HEK293 (cell line): Measurements from ENCODE around the gene NKX2-8.
A peak's percentile ranks its signal among the peaks of the same experiment; 100 is the strongest.
"Not testable (repeated sequence)": the region's sequence is repeated elsewhere in the genome, so short reads cannot be mapped to it uniquely, and the experiment has no call there.

Experiments
- CTCF ChIA-PET: fragments of 350-600 bp; formaldehyde crosslinking; extraction: SDS; loops from one replicate; lab custom pipeline; 2021; ENCODE audit warnings: antibody characterized with exemption; lab: Yijun Ruan, JAX
- POLR2A ChIA-PET: fragments of 300-600 bp; formaldehyde crosslinking; extraction: SDS; loops from one replicate; lab custom pipeline; 2020; ENCODE audit warnings: antibody characterized with exemption, inconsistent platforms; lab: Yijun Ruan, JAX
- H3K27ac ChIP-seq: fragments of 200-500 bp; sonication (Bioruptor generic); 2 replicates; pipeline ENCODE4 v1.5.1; 2014; ENCODE audit warnings: low read depth, low read length, control low read depth, inconsistent platforms; ENCODE audit errors: extremely low read depth
- H3K36me3 ChIP-seq, 2 experiments: fragments of 200-500 bp in 1 of 2; sonication (Bioruptor generic) in 1 of 2; 1 replicate in 1 of 2; 2 replicates in 1 of 2; pipeline ENCODE4 v1.5.1; 2014 to 2017; ENCODE audit warnings: inconsistent platforms in 2 of 2, low read length in 2 of 2; ENCODE audit not compliant: control insufficient read depth in 2 of 2, insufficient read depth in 1 of 2
- H3K4me1 ChIP-seq: fragments of 200-500 bp; sonication (Bioruptor generic); 2 replicates; pipeline ENCODE4 v1.5.1; 2014; ENCODE audit warnings: mild to moderate bottlenecking, low read length, inconsistent platforms; ENCODE audit not compliant: control insufficient read depth, insufficient read depth
- H3K4me3 ChIP-seq: 2 replicates; pipeline ENCODE4 v1.5.1; 2011; ENCODE audit warnings: low read depth, mild to moderate bottlenecking, control low read depth, low read length, moderate library complexity
- H3K9me3 ChIP-seq: fragments of 200-500 bp; sonication (Bioruptor generic); 2 replicates; pipeline ENCODE4 v1.5.1; 2014; ENCODE audit warnings: low read depth, low read length, inconsistent platforms; ENCODE audit not compliant: control insufficient read depth, insufficient read depth
- MYNN ChIP-seq: fragments of 450-650 bp; formaldehyde crosslinking; IDR thresholded peaks from 2 replicates; pipeline ENCODE4 v1.5.1; 2016; ENCODE audit warnings: missing biosample characterization, missing genetic modification characterization, borderline replicate concordance
- SCRT2 ChIP-seq: fragments of 450-650 bp; formaldehyde crosslinking; IDR thresholded peaks from 2 replicates; pipeline ENCODE4 v1.5.1; 2016; ENCODE audit warnings: missing biosample characterization, missing genetic modification characterization
- ZFP3 ChIP-seq: fragments of 450-650 bp; formaldehyde crosslinking; IDR thresholded peaks from 2 replicates; pipeline ENCODE4 v1.5.1; 2016; ENCODE audit warnings: low read depth, missing biosample characterization, missing genetic modification characterization
- ZIC2 ChIP-seq: fragments of 450-650 bp; formaldehyde crosslinking; IDR thresholded peaks from 2 replicates; pipeline ENCODE4 v1.5.1; 2016; ENCODE audit warnings: missing biosample characterization, missing genetic modification characterization
- ZNF112 ChIP-seq: fragments of 450-650 bp; formaldehyde crosslinking; IDR thresholded peaks from 2 replicates; pipeline ENCODE4 v1.5.0; 2017; ENCODE audit warnings: missing biosample characterization, missing genetic modification characterization
- ZNF416 ChIP-seq: fragments of 450-650 bp; formaldehyde crosslinking; IDR thresholded peaks from 2 replicates; pipeline ENCODE4 v1.5.1; 2016; ENCODE audit warnings: missing biosample characterization, missing genetic modification characterization
- ZNF624 ChIP-seq: fragments of 450-650 bp; formaldehyde crosslinking; IDR thresholded peaks from 2 replicates; pipeline ENCODE4 v1.5.1; 2017; ENCODE audit warnings: missing biosample characterization, missing genetic modification characterization
- ZNF843 ChIP-seq: fragments of 450-650 bp; formaldehyde crosslinking; IDR thresholded peaks from 2 replicates; pipeline ENCODE4 v1.5.1; 2016; ENCODE audit warnings: missing biosample characterization, missing genetic modification characterization
- ZXDB ChIP-seq: fragments of 450-650 bp; formaldehyde crosslinking; IDR thresholded peaks from 2 replicates; pipeline ENCODE4 v1.5.1; 2016; ENCODE audit warnings: missing biosample characterization, missing genetic modification characterization
- TF ChIP-seq, protein P1 (sequence below): fragments of 450-650 bp; formaldehyde crosslinking; IDR thresholded peaks from 2 replicates; pipeline ENCODE4 v1.5.1; 2016; ENCODE audit warnings: missing biosample characterization, missing genetic modification characterization
- TF ChIP-seq, protein P2 (sequence below): fragments of 450-650 bp; formaldehyde crosslinking; IDR thresholded peaks from 2 replicates; pipeline ENCODE4 v1.5.0; 2017; ENCODE audit warnings: missing biosample characterization, missing genetic modification characterization, borderline replicate concordance
- TF ChIP-seq, protein P3 (sequence below): IDR thresholded peaks from 2 replicates; pipeline ENCODE4 v1.6.1; 2011; ENCODE audit warnings: mild to moderate bottlenecking, low read depth, low read length, borderline replicate concordance
- TF ChIP-seq, protein P4 (sequence below): fragments of 450-650 bp; formaldehyde crosslinking; IDR thresholded peaks from 2 replicates; pipeline ENCODE4 v1.5.1; 2016; ENCODE audit warnings: missing biosample characterization, missing genetic modification characterization
- TF ChIP-seq, protein P5 (sequence below): fragments of 450-650 bp; formaldehyde crosslinking; IDR thresholded peaks from 2 replicates; pipeline ENCODE4 v1.5.1; 2016; ENCODE audit warnings: missing biosample characterization, missing genetic modification characterization

The NKX2-8 gene

DNA sequence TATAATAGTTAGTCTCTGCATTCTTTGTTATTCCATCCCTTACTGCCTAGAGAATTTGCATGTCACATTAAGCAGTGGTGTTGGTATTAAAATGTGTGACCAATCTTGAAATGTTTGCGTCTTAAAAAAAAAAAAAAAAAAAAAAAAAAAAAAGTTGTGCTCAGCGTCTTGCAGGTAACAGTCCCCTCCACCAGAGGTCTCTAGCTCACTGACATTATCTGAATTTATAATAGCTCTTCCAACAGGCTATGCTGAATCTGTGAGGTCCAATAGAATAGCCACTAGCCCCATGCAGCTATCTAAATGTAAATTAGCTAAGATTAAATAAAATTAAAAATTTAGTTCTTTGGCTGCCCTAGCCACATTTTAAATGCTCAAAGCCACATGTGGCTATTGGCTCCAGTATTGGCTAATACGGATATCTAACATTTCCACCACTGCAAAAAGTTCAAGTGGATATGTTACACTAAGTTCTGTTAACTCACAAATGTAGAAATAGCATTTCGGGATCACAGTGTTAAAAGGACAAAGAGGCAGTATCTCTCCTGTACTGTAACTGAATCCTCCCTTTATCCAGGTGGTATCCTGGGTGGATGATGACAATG, 28.7 kb downstream of the NKX2-8 start (continued):
- TF ChIP-seq, protein P1, sequence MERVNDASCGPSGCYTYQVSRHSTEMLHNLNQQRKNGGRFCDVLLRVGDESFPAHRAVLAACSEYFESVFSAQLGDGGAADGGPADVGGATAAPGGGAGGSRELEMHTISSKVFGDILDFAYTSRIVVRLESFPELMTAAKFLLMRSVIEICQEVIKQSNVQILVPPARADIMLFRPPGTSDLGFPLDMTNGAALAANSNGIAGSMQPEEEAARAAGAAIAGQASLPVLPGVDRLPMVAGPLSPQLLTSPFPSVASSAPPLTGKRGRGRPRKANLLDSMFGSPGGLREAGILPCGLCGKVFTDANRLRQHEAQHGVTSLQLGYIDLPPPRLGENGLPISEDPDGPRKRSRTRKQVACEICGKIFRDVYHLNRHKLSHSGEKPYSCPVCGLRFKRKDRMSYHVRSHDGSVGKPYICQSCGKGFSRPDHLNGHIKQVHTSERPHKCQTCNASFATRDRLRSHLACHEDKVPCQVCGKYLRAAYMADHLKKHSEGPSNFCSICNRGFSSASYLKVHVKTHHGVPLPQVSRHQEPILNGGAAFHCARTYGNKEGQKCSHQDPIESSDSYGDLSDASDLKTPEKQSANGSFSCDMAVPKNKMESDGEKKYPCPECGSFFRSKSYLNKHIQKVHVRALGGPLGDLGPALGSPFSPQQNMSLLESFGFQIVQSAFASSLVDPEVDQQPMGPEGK, result no peak
- TF ChIP-seq ZXDB (tag by site-specific recombination) (0 out of 2 replicates have a peak, but pooled peaks have one; percentile 19), ZNF843 (tag by site-specific recombination) (no peak)

DNA sequence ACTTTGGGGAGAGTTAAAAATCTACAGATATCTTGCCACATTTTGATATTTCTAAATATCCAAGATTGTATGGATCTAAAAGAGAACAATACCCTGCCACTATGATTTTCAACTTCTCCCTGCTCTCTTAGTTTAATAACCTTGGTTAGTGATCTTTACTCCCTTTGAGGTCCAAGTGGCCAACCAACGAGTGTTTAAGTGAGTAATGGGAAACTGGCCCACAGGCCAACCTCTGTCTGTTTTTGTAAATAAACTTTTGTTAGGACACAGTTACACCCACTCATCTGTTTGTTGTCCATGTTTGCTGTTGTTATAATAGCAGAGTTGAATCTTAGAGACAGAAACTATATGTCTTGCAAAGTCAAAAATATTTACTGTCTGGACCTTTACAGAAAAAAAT, 31.5 kb downstream of the NKX2-8 start:
- POLR2A ChIA-PET, result no interaction called here
- H3K27ac ChIP-seq, result no peak overlapping the region
- no peaks in the 10 kb centered on the region for H3K4me1 ChIP-seq
- TF ChIP-seq ZIC2 (tag by site-specific recombination), result no peak
- TF ChIP-seq MYNN (tag by site-specific recombination), result no peak
- no peak for TF ChIP-seq SCRT2 (tag by site-specific recombination)
- no peak for TF ChIP-seq ZFP3
- TF ChIP-seq, protein P2, sequence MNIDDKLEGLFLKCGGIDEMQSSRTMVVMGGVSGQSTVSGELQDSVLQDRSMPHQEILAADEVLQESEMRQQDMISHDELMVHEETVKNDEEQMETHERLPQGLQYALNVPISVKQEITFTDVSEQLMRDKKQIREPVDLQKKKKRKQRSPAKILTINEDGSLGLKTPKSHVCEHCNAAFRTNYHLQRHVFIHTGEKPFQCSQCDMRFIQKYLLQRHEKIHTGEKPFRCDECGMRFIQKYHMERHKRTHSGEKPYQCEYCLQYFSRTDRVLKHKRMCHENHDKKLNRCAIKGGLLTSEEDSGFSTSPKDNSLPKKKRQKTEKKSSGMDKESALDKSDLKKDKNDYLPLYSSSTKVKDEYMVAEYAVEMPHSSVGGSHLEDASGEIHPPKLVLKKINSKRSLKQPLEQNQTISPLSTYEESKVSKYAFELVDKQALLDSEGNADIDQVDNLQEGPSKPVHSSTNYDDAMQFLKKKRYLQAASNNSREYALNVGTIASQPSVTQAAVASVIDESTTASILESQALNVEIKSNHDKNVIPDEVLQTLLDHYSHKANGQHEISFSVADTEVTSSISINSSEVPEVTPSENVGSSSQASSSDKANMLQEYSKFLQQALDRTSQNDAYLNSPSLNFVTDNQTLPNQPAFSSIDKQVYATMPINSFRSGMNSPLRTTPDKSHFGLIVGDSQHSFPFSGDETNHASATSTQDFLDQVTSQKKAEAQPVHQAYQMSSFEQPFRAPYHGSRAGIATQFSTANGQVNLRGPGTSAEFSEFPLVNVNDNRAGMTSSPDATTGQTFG (tag by site-specific recombination), result no peak
- TF ChIP-seq, protein P3, sequence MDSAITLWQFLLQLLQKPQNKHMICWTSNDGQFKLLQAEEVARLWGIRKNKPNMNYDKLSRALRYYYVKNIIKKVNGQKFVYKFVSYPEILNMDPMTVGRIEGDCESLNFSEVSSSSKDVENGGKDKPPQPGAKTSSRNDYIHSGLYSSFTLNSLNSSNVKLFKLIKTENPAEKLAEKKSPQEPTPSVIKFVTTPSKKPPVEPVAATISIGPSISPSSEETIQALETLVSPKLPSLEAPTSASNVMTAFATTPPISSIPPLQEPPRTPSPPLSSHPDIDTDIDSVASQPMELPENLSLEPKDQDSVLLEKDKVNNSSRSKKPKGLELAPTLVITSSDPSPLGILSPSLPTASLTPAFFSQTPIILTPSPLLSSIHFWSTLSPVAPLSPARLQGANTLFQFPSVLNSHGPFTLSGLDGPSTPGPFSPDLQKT, result no peak
- no peak for TF ChIP-seq ZNF112 (tag by site-specific recombination)
- TF ChIP-seq, protein P4, sequence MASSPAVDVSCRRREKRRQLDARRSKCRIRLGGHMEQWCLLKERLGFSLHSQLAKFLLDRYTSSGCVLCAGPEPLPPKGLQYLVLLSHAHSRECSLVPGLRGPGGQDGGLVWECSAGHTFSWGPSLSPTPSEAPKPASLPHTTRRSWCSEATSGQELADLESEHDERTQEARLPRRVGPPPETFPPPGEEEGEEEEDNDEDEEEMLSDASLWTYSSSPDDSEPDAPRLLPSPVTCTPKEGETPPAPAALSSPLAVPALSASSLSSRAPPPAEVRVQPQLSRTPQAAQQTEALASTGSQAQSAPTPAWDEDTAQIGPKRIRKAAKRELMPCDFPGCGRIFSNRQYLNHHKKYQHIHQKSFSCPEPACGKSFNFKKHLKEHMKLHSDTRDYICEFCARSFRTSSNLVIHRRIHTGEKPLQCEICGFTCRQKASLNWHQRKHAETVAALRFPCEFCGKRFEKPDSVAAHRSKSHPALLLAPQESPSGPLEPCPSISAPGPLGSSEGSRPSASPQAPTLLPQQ (tag by site-specific recombination), result no peak
- TF ChIP-seq ZNF624 (tag by site-specific recombination), result no peak
- TF ChIP-seq ZNF416 (tag by site-specific recombination), result no peak
- TF ChIP-seq, protein P5, sequence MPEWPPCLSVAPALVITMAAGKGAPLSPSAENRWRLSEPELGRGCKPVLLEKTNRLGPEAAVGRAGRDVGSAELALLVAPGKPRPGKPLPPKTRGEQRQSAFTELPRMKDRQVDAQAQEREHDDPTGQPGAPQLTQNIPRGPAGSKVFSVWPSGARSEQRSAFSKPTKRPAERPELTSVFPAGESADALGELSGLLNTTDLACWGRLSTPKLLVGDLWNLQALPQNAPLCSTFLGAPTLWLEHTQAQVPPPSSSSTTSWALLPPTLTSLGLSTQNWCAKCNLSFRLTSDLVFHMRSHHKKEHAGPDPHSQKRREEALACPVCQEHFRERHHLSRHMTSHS, result no peak
- H3K36me3 ChIP-seq, result no peaks in the 10 kb centered on the region
- CTCF ChIA-PET, result interaction anchor here (0.6 kb wide), 1 partner anchor 100 kb away, joined by 3 read pairs; no protein-coding TSS in a partner anchor
- no peaks in the 10 kb centered on the region for H3K9me3 ChIP-seq
- no peak overlapping the region for H3K4me3 ChIP-seq

DNA sequence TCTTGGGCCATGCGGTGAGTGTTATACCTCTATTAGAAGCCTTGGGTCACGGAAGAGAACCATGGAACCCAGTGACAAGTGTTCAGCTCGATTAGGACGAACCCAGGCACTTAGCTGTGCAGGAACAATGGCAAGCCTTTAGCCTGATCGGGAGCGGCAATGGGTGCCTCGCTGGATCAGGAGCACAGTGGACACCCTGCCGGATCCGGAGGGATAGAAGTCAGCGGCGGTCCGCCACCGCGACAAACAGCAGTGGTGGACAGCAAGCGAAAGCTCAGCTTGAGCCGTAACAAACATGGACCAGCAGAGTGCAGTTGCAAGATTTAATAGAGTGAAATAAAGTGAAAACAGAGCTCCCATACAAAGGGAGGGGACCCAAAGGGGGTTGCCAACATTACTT, 38.1 kb downstream of the NKX2-8 start:
- not testable (repeated sequence) for H3K4me1 ChIP-seq, H3K27ac ChIP-seq, H3K9me3 ChIP-seq, H3K36me3 ChIP-seq, H3K4me3 ChIP-seq
- POLR2A ChIA-PET, result interaction anchor here (0.5 kb wide), 1 partner anchor 224 kb away, joined by 3 read pairs; no protein-coding TSS in a partner anchor
- CTCF ChIA-PET, result interaction anchor here (0.7 to 3.4 kb wide), 2 partner anchors 10 to 19 kb away, joined by 4 to 26 read pairs; no protein-coding TSS in a partner anchor
